PFSK-1 (cell line): ENCODE data around the gene PKDCC.

Experiments
- POLR2AphosphoS5 ChIP-seq: IDR thresholded peaks from 2 replicates; pipeline ENCODE4 v1.6.1; 2012; ENCODE audit warnings: low read depth, mild to moderate bottlenecking, control low read depth, low read length, moderate library complexity
- TAF1 ChIP-seq: IDR thresholded peaks from 2 replicates; pipeline ENCODE4 v1.6.1; 2012; ENCODE audit warnings: low read length, control low read depth, borderline replicate concordance; ENCODE audit not compliant: insufficient read depth

DNA sequence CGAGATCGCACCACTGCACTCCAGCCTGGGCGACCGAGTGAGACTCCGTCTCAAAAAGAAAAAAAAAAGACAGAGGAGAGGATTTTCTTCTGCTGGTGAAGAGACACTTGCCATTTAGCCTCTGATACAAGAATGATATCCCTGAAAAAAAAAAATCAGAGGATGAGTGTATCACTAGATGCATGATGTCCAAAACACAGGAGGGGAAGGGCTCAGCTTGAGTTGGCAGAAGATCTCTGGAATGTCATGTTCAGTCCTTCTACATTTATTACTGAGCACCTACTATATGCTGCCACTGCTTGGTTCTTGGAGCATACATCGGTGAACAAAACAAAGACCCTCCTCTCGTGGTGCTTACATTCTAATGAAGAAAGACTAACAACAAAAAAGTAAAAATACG is 10.9 kb upstream of the PKDCC start:
- no peak for TF ChIP-seq TAF1
- TF ChIP-seq POLR2AphosphoS5: no peak
